Effector memory CD4-positive, alpha-beta T cell (primary cell): ENCODE data around the gene FAM216B.

Source experiments
- DNase-seq, 3 donors: peaks; one replicate each; pipeline ENCODE4 v3.0.0-alpha.2; 2020
- H3K27ac ChIP-seq: 2 replicates; pipeline ENCODE4 v1.7.0; 2013; ENCODE audit warnings: mild to moderate bottlenecking, low read length, moderate library complexity; ENCODE audit not compliant: insufficient read depth, poor library complexity, severe bottlenecking
- H3K27me3 ChIP-seq: replicated peaks from 2 replicates; pipeline ENCODE4 v1.7.0; 2013; ENCODE audit warnings: mild to moderate bottlenecking, low read length; ENCODE audit not compliant: insufficient read depth, control insufficient read depth, poor library complexity, severe bottlenecking
- H3K36me3 ChIP-seq: 2 replicates; pipeline ENCODE4 v1.7.0; 2013; ENCODE audit warnings: mild to moderate bottlenecking, low read length, moderate library complexity; ENCODE audit not compliant: control insufficient read depth, insufficient read depth
- H3K4me1 ChIP-seq: 2 replicates; pipeline ENCODE4 v1.7.0; 2013; ENCODE audit warnings: low read length, mild to moderate bottlenecking; ENCODE audit not compliant: control insufficient read depth, insufficient read depth, poor library complexity, severe bottlenecking
- H3K4me3 ChIP-seq: 2 replicates; pipeline ENCODE4 v1.7.0; 2013; ENCODE audit warnings: low read length, low read depth, mild to moderate bottlenecking; ENCODE audit not compliant: insufficient read depth, poor library complexity, severe bottlenecking
- H3K9me3 ChIP-seq: 2 replicates; pipeline ENCODE4 v1.7.0; 2013; ENCODE audit warnings: mild to moderate bottlenecking, low read length, moderate library complexity; ENCODE audit not compliant: control insufficient read depth

FAM216B gene

GRCh38 chr13:42751693-42752092, 29.7 kb upstream of the FAM216B start:
- Histone ChIP-seq H3K27me3 (no peaks in the 10 kb centered on the region), H3K9me3 (no peaks in the 10 kb centered on the region), H3K36me3 (no peaks in the 10 kb centered on the region), H3K4me1 (no peaks in the 10 kb centered on the region), H3K27ac (no peak overlapping the region), H3K4me3 (no peak overlapping the region)
- no peak for DNase-seq

GRCh38 chr13:42752731-42753130, 28.7 kb upstream of the FAM216B start:
- Histone ChIP-seq H3K4me3 (no peak overlapping the region), H3K36me3 (no peaks in the 10 kb centered on the region), H3K9me3 (no peaks in the 10 kb centered on the region), H3K4me1 (no peaks in the 10 kb centered on the region), H3K27me3 (no peaks in the 10 kb centered on the region), H3K27ac (no peak overlapping the region)
- no peak for DNase-seq

- DNase-seq = no peak
- Histone ChIP-seq H3K36me3 (no peaks in the 10 kb centered on the region), H3K4me1 (no peaks in the 10 kb centered on the region)
Measured at GRCh38 chr13:42753697-42754096, 27.7 kb upstream of the FAM216B start.

GRCh38 chr13:42754801-42755510, 26.4 kb upstream of the FAM216B start:
- no peak overlapping the region for H3K27ac ChIP-seq
- no peaks in the 10 kb centered on the region for H3K36me3 ChIP-seq
- H3K9me3 ChIP-seq = no peaks in the 10 kb centered on the region
- no peaks in the 10 kb centered on the region for H3K4me1 ChIP-seq
- H3K27me3 ChIP-seq = no peaks in the 10 kb centered on the region
- DNase-seq = no peak
- H3K4me3 ChIP-seq = no peak overlapping the region

More at GRCh38 chr13:42753697-42754096, 27.7 kb upstream of the FAM216B start:
- Histone ChIP-seq H3K27ac (no peak overlapping the region), H3K27me3 (no peaks in the 10 kb centered on the region), H3K9me3 (no peaks in the 10 kb centered on the region), H3K4me3 (no peak overlapping the region)

GRCh38 chr13:42757678-42758420, 23.5 kb upstream of the FAM216B start:
- no peaks in the 10 kb centered on the region for H3K9me3 ChIP-seq
- H3K4me3 ChIP-seq = no peak overlapping the region
- no peaks in the 10 kb centered on the region for H3K36me3 ChIP-seq
- no peaks in the 10 kb centered on the region for H3K4me1 ChIP-seq
- no peak overlapping the region for H3K27ac ChIP-seq
- DNase-seq = no peak
- H3K27me3 ChIP-seq = no peaks in the 10 kb centered on the region

GRCh38 chr13:42758515-42758914, 22.9 kb upstream of the FAM216B start:
- DNase-seq = no peak
- no peaks in the 10 kb centered on the region for H3K27me3 ChIP-seq
- H3K4me1 ChIP-seq = no peaks in the 10 kb centered on the region
- H3K9me3 ChIP-seq = no peaks in the 10 kb centered on the region
- H3K27ac ChIP-seq = no peak overlapping the region
- no peak overlapping the region for H3K4me3 ChIP-seq
- no peaks in the 10 kb centered on the region for H3K36me3 ChIP-seq

GRCh38 chr13:42760951-42761350, 20.4 kb upstream of the FAM216B start:
- Histone ChIP-seq H3K27me3 (no peaks in the 10 kb centered on the region), H3K4me1 (no peaks in the 10 kb centered on the region), H3K36me3 (no peaks in the 10 kb centered on the region), H3K9me3 (no peaks in the 10 kb centered on the region), H3K27ac (no peak overlapping the region), H3K4me3 (no peak overlapping the region)
- DNase-seq = no peak

GRCh38 chr13:42762251-42762650, 19.1 kb upstream of the FAM216B start:
- no peaks in the 10 kb centered on the region for H3K4me1 ChIP-seq
- DNase-seq = no peak

GRCh38 chr13:42762917-42763316, 18.5 kb upstream of the FAM216B start:
- no peaks in the 10 kb centered on the region for H3K27me3 ChIP-seq
- no peak overlapping the region for H3K27ac ChIP-seq
- no peaks in the 10 kb centered on the region for H3K4me1 ChIP-seq
- no peaks in the 10 kb centered on the region for H3K36me3 ChIP-seq
- no peak for DNase-seq
- H3K4me3 ChIP-seq = no peak overlapping the region
- no peaks in the 10 kb centered on the region for H3K9me3 ChIP-seq

More at GRCh38 chr13:42762251-42762650, 19.1 kb upstream of the FAM216B start:
- Histone ChIP-seq H3K36me3 (no peaks in the 10 kb centered on the region), H3K9me3 (no peaks in the 10 kb centered on the region), H3K4me3 (no peak overlapping the region), H3K27ac (no peak overlapping the region), H3K27me3 (no peaks in the 10 kb centered on the region)

GRCh38 chr13:42766016-42766415, 15.4 kb upstream of the FAM216B start:
- no peaks in the 10 kb centered on the region for H3K9me3 ChIP-seq

More at GRCh38 chr13:42766016-42766415, 15.4 kb upstream of the FAM216B start:
- no peaks in the 10 kb centered on the region for H3K36me3 ChIP-seq
- no peak for DNase-seq
- H3K4me1 ChIP-seq = no peaks in the 10 kb centered on the region
- H3K27me3 ChIP-seq = no peaks in the 10 kb centered on the region
- H3K27ac ChIP-seq = no peak overlapping the region
- no peak overlapping the region for H3K4me3 ChIP-seq
